OCI-LY3 (cell line): Measurements from ENCODE around the gene PKM.

Experiments used
- CTCF ChIP-seq: fragments of 200-600, 300-600 bp; sonication (generic); IDR thresholded peaks from 2 replicates; pipeline ENCODE4 v1.5.1; 2014; ENCODE audit warnings: antibody characterized with exemption, low read length, low read depth
- EZH2phosphoT487 ChIP-seq: fragments of 200-600 bp; shearing (Covaris generic); IDR thresholded peaks from 2 replicates; pipeline ENCODE4 v1.6.1; 2018; ENCODE audit warnings: antibody characterized with exemption, mixed run types, low read depth

- no peak for TF ChIP-seq CTCF
- TF ChIP-seq EZH2phosphoT487: no peak
Observed at GRCh38 chr15:72174551-72175165, 56.3 kb downstream of the PKM start.
